A549 (cell line): ENCODE measurements around the gene KCNIP4. TPM values are rescaled to one million over a fixed set of nuclear protein-coding genes. Genes with fewer than 3 reads are reported as not detected.

Source experiments
- ATAC-seq, 2 experiments: fragments of 200-7000 bp in 1 of 2; fragments of >200 bp in 1 of 2; cut with Nextera tagmentation in 1 of 2; cut with Tn5 transposase in 1 of 2; 3 replicates each; pipeline versions ENCODE4 v1.8.0 to v1.9.1; 2018 to 2020; ENCODE audit warnings: mild to moderate bottlenecking in 1 of 2, moderate library complexity in 1 of 2
- CTCF ChIA-PET: fragments of 300-600 bp; sonication (Branson Sonifier 250); formaldehyde crosslinking; extraction: SDS; loops from one replicate; lab custom pipeline; 2021; ENCODE audit warnings: antibody characterized with exemption, inconsistent platforms; lab: Yijun Ruan, JAX
- POLR2A ChIA-PET: fragments of 350-600 bp; formaldehyde crosslinking; extraction: SDS; loops from one replicate; lab custom pipeline; 2021; ENCODE audit warnings: antibody characterized with exemption, inconsistent platforms; lab: Yijun Ruan, JAX
- DNase-seq, 2 experiments: peaks; one replicate each; pipeline versions ENCODE4 v3.0.0 to v3.0.0-alpha.2; 2011 to 2016; ENCODE audit warnings: low read depth in 1 of 2, low spot score in 1 of 2
- FAIRE-seq: peaks from 2 replicates; lab custom pipeline; 2011; peaks lifted over from hg19 to GRCh38; lab: Jason Lieb, UNC
- H3K27ac ChIP-seq, 2 experiments: fragments of >200 bp; sonication (Bioruptor Twin); formaldehyde crosslinking; 3 replicates each; pipeline ENCODE4 v1.5.1; 2016 to 2017
- H3K4me1 ChIP-seq: fragments of >200 bp; sonication (Bioruptor Twin); formaldehyde crosslinking; 3 replicates; pipeline ENCODE4 v1.6.1; 2016
- H3K4me2 ChIP-seq: fragments of >200 bp; sonication (Bioruptor Twin); formaldehyde crosslinking; 3 replicates; pipeline ENCODE4 v1.6.1; 2016
- H3K4me3 ChIP-seq: fragments of >200 bp; sonication (Bioruptor Twin); formaldehyde crosslinking; 3 replicates; pipeline ENCODE4 v1.5.1; 2016
- H3K9me3 ChIP-seq: fragments of >200 bp; sonication (Bioruptor Twin); formaldehyde crosslinking; 3 replicates; pipeline ENCODE4 v1.6.1; 2016
- CBX8 ChIP-seq: fragments of 200-600 bp; sonication (generic); IDR thresholded peaks from 2 replicates; pipeline ENCODE4 v1.6.1; 2016
- EHF ChIP-seq: fragments of 250-450 bp; sonication (Bioruptor Pico); IDR thresholded peaks from 2 replicates; pipeline ENCODE4 v1.5.0; 2020; ENCODE audit warnings: mild to moderate bottlenecking
- FOSL2 ChIP-seq, 2 experiments: fragments of 450-650 bp in 1 of 2; fragments of >200 bp in 1 of 2; sonication (Bioruptor Twin) in 1 of 2; formaldehyde crosslinking; IDR thresholded peaks; 2 replicates each; pipeline versions ENCODE4 v1.5.0 to v1.6.1; 2016 to 2020; ENCODE audit warnings: mild to moderate bottlenecking in 1 of 2, moderate library complexity in 1 of 2
- FOXS1 ChIP-seq: fragments of 250-450 bp; sonication (Bioruptor Pico); IDR thresholded peaks from 2 replicates; pipeline ENCODE4 v1.5.0; 2020; ENCODE audit warnings: mild to moderate bottlenecking, moderate library complexity
- GATA3 ChIP-seq: IDR thresholded peaks from 2 replicates; pipeline ENCODE4 v1.6.1; 2012; ENCODE audit warnings: borderline replicate concordance
- HOXA7 ChIP-seq: fragments of 250-450 bp; sonication (Bioruptor Pico); IDR thresholded peaks from 2 replicates; pipeline ENCODE4 v1.5.0; 2020; ENCODE audit warnings: mild to moderate bottlenecking, moderate library complexity
- HOXB5 ChIP-seq: fragments of 250-450 bp; sonication (Bioruptor Pico); IDR thresholded peaks from 2 replicates; pipeline ENCODE4 v1.5.0; 2020; ENCODE audit warnings: mild to moderate bottlenecking, moderate library complexity
- KDM1A ChIP-seq: fragments of 200-600 bp; sonication (generic); IDR thresholded peaks from 2 replicates; pipeline ENCODE4 v1.6.1; 2016; ENCODE audit warnings: low read depth, mild to moderate bottlenecking
- MAFK ChIP-seq: fragments of 450-650 bp; IDR thresholded peaks from 2 replicates; pipeline ENCODE4 v1.6.1; 2014; ENCODE audit not compliant: partially characterized antibody
- MAZ ChIP-seq: fragments of 150-350 bp; IDR thresholded peaks from 2 replicates; pipeline ENCODE4 v1.6.1; 2014; ENCODE audit warnings: antibody characterized with exemption, low read depth, low read length, borderline replicate concordance
- MYC ChIP-seq: IDR thresholded peaks from 2 replicates; pipeline ENCODE4 v1.6.1; 2012; ENCODE audit warnings: mild to moderate bottlenecking, inconsistent platforms, low read length, improper control_type of control experiment, borderline replicate concordance
- PHF8 ChIP-seq: fragments of 200-600 bp; sonication (generic); IDR thresholded peaks from 2 replicates; pipeline ENCODE4 v1.6.1; 2016; ENCODE audit warnings: low read depth, mild to moderate bottlenecking, antibody characterized with exemption, moderate library complexity, borderline replicate concordance
- POLR2A ChIP-seq: IDR thresholded peaks from 2 replicates; pipeline ENCODE4 v1.6.1; 2012; ENCODE audit warnings: mild to moderate bottlenecking, low read length
- POLR2AphosphoS2 ChIP-seq: conservative IDR thresholded peaks from 2 replicates; pipeline ENCODE4 v1.6.1; 2012; ENCODE audit warnings: low read length, improper control_type of control experiment, inconsistent platforms
- RAD21 ChIP-seq, 2 experiments: fragments of >200 bp in 1 of 2; sonication (Bioruptor Twin) in 1 of 2; formaldehyde crosslinking in 1 of 2; IDR thresholded peaks in 1 of 2; conservative IDR thresholded peaks in 1 of 2; 2 replicates in 1 of 2; 3 replicates in 1 of 2; pipeline ENCODE4 v1.6.1; 2012 to 2018; ENCODE audit warnings: inconsistent platforms in 1 of 2
- RARB ChIP-seq: fragments of 250-450 bp; sonication (Bioruptor Pico); IDR thresholded peaks from 2 replicates; pipeline ENCODE4 v1.8.0; 2021; ENCODE audit warnings: mild to moderate bottlenecking, moderate library complexity
- RCOR1 ChIP-seq: fragments of 150-350 bp; IDR thresholded peaks from 2 replicates; pipeline ENCODE4 v1.6.1; 2014; ENCODE audit warnings: antibody characterized with exemption, low read length, low read depth
- RFX5 ChIP-seq: fragments of 450-650 bp; IDR thresholded peaks from 2 replicates; pipeline ENCODE4 v1.7.1; 2014; ENCODE audit warnings: antibody characterized with exemption, mild to moderate bottlenecking, moderate library complexity
- RNF2 ChIP-seq: fragments of 200-600 bp; sonication (generic); IDR thresholded peaks from 2 replicates; pipeline ENCODE4 v1.6.1; 2016; ENCODE audit warnings: low read depth, mild to moderate bottlenecking, antibody characterized with exemption, moderate library complexity, borderline replicate concordance
- SMC3 ChIP-seq: fragments of >200 bp; sonication (Bioruptor Twin); formaldehyde crosslinking; IDR thresholded peaks from 3 replicates; pipeline ENCODE4 v1.6.1; 2018; ENCODE audit warnings: inconsistent platforms
- TP53 ChIP-seq: fragments of 250-450 bp; sonication (Bioruptor Pico); IDR thresholded peaks from 2 replicates; pipeline ENCODE4 v1.5.0; 2021; ENCODE audit warnings: mild to moderate bottlenecking, moderate library complexity
- ZC3H11A ChIP-seq: fragments of 450-650 bp; IDR thresholded peaks from 2 replicates; pipeline ENCODE4 v1.6.1; 2014; ENCODE audit warnings: antibody characterized with exemption, mild to moderate bottlenecking
- ZSCAN20 ChIP-seq: fragments of 250-450 bp; sonication (Bioruptor Pico); IDR thresholded peaks from 2 replicates; pipeline ENCODE4 v1.8.0; 2022; ENCODE audit warnings: mild to moderate bottlenecking, moderate library complexity
- WGBS: methylation state at CpG from one replicate; pipeline ENCODE4 v1.1.6; 2017; ENCODE audit errors: missing lambda C conversion rate; 5-methylcytosine and 5-hydroxymethylcytosine counted together
- polyA plus RNA-seq, 4 experiments: library from polyadenylated mRNA; depleted of rRNA in 3 of 4; stranded (reverse); fragments of >200 nt; fragmentation: RNase III in 1 of 4; extraction: RNeasy Plus Mini Kit Qiagen cat#74134 plus additional on column Dnase treatment in 1 of 4; gene quantifications; 2 replicates in 3 of 4; 3 replicates in 1 of 4; pipeline ENCODE4 v1.2.3, GENCODE V29; 2011 to 2017
- TF ChIP-seq, protein P1 (sequence below): fragments of >200 bp; sonication (Bioruptor Twin); formaldehyde crosslinking; IDR thresholded peaks from 3 replicates; pipeline ENCODE4 v1.5.1; 2016
- TF ChIP-seq, protein P2 (sequence below): fragments of 250-450 bp; sonication (Bioruptor Pico); IDR thresholded peaks from 2 replicates; pipeline ENCODE4 v1.5.0; 2020; ENCODE audit warnings: low read depth, mild to moderate bottlenecking, moderate library complexity
- TF ChIP-seq, protein P3 (sequence below): fragments of 150-350 bp; IDR thresholded peaks from 2 replicates; pipeline ENCODE4 v1.6.1; 2014; ENCODE audit warnings: low read depth, mild to moderate bottlenecking, low read length

Gene KCNIP4
- polyA plus RNA-seq, 2 of the 4 experiments (the other 2 are of a cell fraction) = not detected

GRCh38 chr4:21885770-21886169 is 62.8 kb downstream of the KCNIP4 start:
- Histone ChIP-seq H3K4me3 (no peak overlapping the region), H3K9me3 (no peaks in the 10 kb centered on the region), H3K4me2 (no peak overlapping the region), H3K4me1 (no peaks in the 10 kb centered on the region), H3K27ac (no peak overlapping the region)
- FAIRE-seq (no peak), DNase-seq (no peak), ATAC-seq (no peak)
- CTCF ChIA-PET = no interaction called here
- WGBS = 45% methylated on average over 5 of the region's 5 CpGs
- POLR2A ChIA-PET = no interaction called here
- no peak for TF ChIP-seq PHF8
- no peak for TF ChIP-seq ZSCAN20
- TF ChIP-seq, protein P1, sequence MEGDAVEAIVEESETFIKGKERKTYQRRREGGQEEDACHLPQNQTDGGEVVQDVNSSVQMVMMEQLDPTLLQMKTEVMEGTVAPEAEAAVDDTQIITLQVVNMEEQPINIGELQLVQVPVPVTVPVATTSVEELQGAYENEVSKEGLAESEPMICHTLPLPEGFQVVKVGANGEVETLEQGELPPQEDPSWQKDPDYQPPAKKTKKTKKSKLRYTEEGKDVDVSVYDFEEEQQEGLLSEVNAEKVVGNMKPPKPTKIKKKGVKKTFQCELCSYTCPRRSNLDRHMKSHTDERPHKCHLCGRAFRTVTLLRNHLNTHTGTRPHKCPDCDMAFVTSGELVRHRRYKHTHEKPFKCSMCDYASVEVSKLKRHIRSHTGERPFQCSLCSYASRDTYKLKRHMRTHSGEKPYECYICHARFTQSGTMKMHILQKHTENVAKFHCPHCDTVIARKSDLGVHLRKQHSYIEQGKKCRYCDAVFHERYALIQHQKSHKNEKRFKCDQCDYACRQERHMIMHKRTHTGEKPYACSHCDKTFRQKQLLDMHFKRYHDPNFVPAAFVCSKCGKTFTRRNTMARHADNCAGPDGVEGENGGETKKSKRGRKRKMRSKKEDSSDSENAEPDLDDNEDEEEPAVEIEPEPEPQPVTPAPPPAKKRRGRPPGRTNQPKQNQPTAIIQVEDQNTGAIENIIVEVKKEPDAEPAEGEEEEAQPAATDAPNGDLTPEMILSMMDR = no peak
- no peak for TF ChIP-seq CBX8
- TF ChIP-seq ZC3H11A = no peak
- TF ChIP-seq RAD21 (conservative IDR thresholded peaks at IDR 0.05 in 1 of 2, IDR thresholded peaks at IDR 0.05 in 1 of 2) = no peak
- TF ChIP-seq GATA3 = no peak
- TF ChIP-seq MAZ = no peak
- no peak for TF ChIP-seq POLR2A
- TF ChIP-seq, protein P2, sequence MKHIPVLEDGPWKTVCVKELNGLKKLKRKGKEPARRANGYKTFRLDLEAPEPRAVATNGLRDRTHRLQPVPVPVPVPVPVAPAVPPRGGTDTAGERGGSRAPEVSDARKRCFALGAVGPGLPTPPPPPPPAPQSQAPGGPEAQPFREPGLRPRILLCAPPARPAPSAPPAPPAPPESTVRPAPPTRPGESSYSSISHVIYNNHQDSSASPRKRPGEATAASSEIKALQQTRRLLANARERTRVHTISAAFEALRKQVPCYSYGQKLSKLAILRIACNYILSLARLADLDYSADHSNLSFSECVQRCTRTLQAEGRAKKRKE (CRISPR knock-in tag) = no peak
- no peak for TF ChIP-seq RNF2
- no peak for TF ChIP-seq EHF

DNA sequence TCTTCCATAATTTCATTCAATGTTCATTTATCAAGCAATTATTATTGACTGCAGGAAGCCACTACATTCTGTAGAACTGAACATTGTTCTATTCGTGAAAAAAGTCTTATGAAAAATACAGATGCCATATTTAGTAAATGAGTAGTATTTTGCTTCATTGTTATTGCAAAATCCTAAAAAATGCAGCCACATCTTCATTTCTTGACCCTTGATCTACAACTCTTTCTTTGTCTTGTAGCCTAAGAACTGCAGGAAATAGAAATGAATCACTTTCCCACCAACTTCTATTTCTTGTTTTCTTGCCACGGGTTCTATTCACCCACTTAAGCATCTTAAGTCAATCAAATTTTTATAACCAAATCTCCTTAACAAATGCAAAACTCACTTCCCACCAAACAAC is 63.3 kb downstream of the KCNIP4 start:
- FAIRE-seq (no peak), DNase-seq (no peak), ATAC-seq (no peak)
- H3K4me3 ChIP-seq = no peak overlapping the region
- no peaks in the 10 kb centered on the region for H3K9me3 ChIP-seq
- 13% methylated on average over 2 of the region's 2 CpGs for WGBS
- TF ChIP-seq SMC3 (no peak), FOXS1 (CRISPR knock-in tag) (no peak), TP53 (CRISPR knock-in tag) (no peak), HOXB5 (CRISPR knock-in tag) (no peak), CBX8 (no peak), HOXA7 (CRISPR knock-in tag) (no peak), MAFK (no peak), RCOR1 (no peak), GATA3 (no peak), POLR2AphosphoS2 (no peak), MYC (no peak), RNF2 (no peak), KDM1A (no peak), ZSCAN20 (no peak), RFX5 (no peak), RARB (CRISPR knock-in tag) (no peak), FOSL2 (IDR thresholded peaks at IDR 0.05) (no peak), FOSL2 (CRISPR knock-in tag; IDR thresholded peaks at IDR 0.05) (no peak)
- TF ChIP-seq, protein P3, sequence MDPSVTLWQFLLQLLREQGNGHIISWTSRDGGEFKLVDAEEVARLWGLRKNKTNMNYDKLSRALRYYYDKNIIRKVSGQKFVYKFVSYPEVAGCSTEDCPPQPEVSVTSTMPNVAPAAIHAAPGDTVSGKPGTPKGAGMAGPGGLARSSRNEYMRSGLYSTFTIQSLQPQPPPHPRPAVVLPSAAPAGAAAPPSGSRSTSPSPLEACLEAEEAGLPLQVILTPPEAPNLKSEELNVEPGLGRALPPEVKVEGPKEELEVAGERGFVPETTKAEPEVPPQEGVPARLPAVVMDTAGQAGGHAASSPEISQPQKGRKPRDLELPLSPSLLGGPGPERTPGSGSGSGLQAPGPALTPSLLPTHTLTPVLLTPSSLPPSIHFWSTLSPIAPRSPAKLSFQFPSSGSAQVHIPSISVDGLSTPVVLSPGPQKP = no peak
- CTCF ChIA-PET = no interaction called here
- no peak overlapping the region for H3K27ac ChIP-seq
- H3K4me1 ChIP-seq = no peaks in the 10 kb centered on the region
- H3K4me2 ChIP-seq = no peak overlapping the region
- POLR2A ChIA-PET = no interaction called here
